GM18858 (cell line): ENCODE data around the gene ZNF268.
"Not testable (repeated sequence)": the region's sequence is repeated elsewhere in the genome, so short reads cannot be mapped to it uniquely, and the experiment has no call there.

Experiments
- ATAC-seq: cut with Tn5 transposase; IDR thresholded peaks from one replicate; pipeline ENCODE4 v1.9.1; 2021; ENCODE audit not compliant: unreplicated experiment

The ZNF268 gene

GRCh38 chr12:133226690-133227089 is 45.4 kb downstream of the ZNF268 start:
- no peak for ATAC-seq

GRCh38 chr12:133227281-133227852 is 46.1 kb downstream of the ZNF268 start:
- no peak for ATAC-seq

GRCh38 chr12:133231001-133231400 is 49.7 kb downstream of the ZNF268 start:
- ATAC-seq = no peak

- ATAC-seq = no peak
Measured at GRCh38 chr12:133233006-133233405, 51.7 kb downstream of the ZNF268 start.

- no peak for ATAC-seq
Measured at GRCh38 chr12:133233993-133234564, 52.8 kb downstream of the ZNF268 start.

- ATAC-seq = no peak
Measured at GRCh38 chr12:133234971-133235370, 53.7 kb downstream of the ZNF268 start.

GRCh38 chr12:133235401-133236112 is 54.3 kb downstream of the ZNF268 start, which contains the start of gene ANHX:
TSS of gene ANHX (minus strand) at chr12:133235877. CDS start at chr12:133234356, 1,521 bp downstream.
- ATAC-seq = no peak

- no peak for ATAC-seq
Measured at GRCh38 chr12:133236144-133236543, 54.8 kb downstream of the ZNF268 start.

- no peak for ATAC-seq
Measured at GRCh38 chr12:133236556-133236955, 55.3 kb downstream of the ZNF268 start.

- ATAC-seq = no peak
Measured at GRCh38 chr12:133251732-133252131, 70.4 kb downstream of the ZNF268 start.

- ATAC-seq = not testable (repeated sequence)
Measured at GRCh38 chr12:133255833-133256232, 74.5 kb downstream of the ZNF268 start.

GRCh38 chr12:133256321-133256720 is 75.0 kb downstream of the ZNF268 start:
- no peak for ATAC-seq

- ATAC-seq = no peak
Measured at GRCh38 chr12:133264173-133264572, 82.9 kb downstream of the ZNF268 start.
